HFF-Myc (cell line): Measurements from ENCODE around the gene ZBTB2.
"Not testable (repeated sequence)": the region's sequence is repeated elsewhere in the genome, so short reads cannot be mapped to it uniquely, and the experiment has no call there.

ENCODE experiments used
- DNase-seq: peaks from one replicate; pipeline ENCODE4 v3.0.0-alpha.2; 2011; ENCODE audit warnings: low read depth; ENCODE audit errors: extremely low read depth
- H3K4me3 ChIP-seq: replicated peaks from 2 replicates; pipeline ENCODE4 v1.5.1; 2011; ENCODE audit warnings: low read depth, mild to moderate bottlenecking, control low read depth, low read length
- TF ChIP-seq, protein P1 (sequence below): IDR thresholded peaks from 2 replicates; pipeline ENCODE4 v1.5.1; 2012; ENCODE audit warnings: mild to moderate bottlenecking, low read depth, low read length, control low read depth; ENCODE audit errors: missing control alignments

The ZBTB2 gene

DNA sequence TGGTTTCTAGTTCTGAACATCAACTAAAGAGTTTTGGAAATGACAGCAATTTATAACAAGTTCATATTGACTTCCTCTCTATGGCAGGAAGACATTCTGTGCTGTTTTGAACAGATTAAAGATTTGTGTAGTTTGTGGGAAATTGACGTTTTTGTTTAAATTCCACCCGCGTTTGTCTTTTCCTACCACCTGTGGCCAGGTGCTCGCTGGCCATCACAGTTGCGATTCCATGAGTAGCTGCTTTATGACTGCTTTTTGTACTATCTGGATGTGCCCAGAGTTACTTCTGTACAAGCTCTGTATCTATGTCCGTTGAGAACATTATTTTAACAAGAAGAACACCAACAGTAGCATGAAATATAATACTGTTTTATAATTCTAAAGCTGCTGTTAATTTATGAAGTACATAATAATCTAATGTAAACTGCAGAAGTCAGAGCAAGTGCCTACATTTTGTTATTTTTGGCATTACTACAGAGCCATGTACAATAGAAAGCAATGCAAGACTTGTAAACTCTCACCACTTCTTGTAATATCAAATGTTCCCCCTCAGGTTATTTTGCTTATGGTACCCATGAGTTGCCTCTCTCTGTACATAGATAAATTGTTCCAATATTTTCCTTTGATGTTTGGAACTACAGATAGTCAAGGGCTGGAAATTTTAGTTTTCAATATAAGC is 33.5 kb downstream of the ZBTB2 start:
- TF ChIP-seq, protein P1, sequence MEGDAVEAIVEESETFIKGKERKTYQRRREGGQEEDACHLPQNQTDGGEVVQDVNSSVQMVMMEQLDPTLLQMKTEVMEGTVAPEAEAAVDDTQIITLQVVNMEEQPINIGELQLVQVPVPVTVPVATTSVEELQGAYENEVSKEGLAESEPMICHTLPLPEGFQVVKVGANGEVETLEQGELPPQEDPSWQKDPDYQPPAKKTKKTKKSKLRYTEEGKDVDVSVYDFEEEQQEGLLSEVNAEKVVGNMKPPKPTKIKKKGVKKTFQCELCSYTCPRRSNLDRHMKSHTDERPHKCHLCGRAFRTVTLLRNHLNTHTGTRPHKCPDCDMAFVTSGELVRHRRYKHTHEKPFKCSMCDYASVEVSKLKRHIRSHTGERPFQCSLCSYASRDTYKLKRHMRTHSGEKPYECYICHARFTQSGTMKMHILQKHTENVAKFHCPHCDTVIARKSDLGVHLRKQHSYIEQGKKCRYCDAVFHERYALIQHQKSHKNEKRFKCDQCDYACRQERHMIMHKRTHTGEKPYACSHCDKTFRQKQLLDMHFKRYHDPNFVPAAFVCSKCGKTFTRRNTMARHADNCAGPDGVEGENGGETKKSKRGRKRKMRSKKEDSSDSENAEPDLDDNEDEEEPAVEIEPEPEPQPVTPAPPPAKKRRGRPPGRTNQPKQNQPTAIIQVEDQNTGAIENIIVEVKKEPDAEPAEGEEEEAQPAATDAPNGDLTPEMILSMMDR, result no peak
- no peak for DNase-seq
- H3K4me3 ChIP-seq, result no peak overlapping the region

DNA sequence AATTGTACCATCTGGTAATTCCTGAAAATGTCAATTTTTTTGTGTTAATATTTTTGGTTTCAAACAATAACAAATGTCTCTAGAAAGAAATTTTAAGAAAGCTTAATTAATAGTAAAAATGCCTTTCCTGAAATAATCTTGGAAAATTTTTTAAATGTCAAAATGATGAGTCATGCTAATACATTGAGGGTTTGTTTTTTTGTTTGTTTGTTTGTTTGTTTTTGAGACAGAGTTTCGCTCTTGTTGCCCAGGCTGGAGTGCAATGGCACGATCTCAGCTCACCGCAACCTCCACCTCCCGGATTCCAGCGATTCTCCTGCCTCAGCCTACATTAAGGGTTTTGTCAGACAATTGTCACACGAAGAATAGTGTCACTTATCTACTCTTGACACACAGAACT is 34.4 kb downstream of the ZBTB2 start:
- H3K4me3 ChIP-seq, DNase-seq: not testable (repeated sequence)

DNA sequence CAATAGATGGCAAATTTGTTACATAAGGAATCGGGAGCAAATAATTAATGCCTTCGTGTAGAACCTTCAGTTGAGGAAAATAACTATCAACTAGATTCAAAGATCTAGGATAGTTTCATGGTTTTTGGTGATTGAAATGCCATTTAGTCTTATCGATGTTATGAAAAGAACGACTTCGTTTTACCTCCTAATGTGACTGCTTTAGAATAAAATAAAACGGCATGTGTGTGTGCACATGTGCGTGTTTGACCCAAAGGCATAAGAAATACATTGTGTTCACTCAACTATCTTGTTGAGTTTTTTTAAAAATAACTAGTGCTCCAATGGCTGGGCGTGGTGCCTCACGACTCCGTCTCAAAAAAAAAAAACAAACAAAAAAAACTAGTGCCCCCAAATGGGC is 37.6 kb downstream of the ZBTB2 start:
- H3K4me3 ChIP-seq, result no peak overlapping the region
- TF ChIP-seq, protein P1, result no peak
- no peak for DNase-seq

DNA sequence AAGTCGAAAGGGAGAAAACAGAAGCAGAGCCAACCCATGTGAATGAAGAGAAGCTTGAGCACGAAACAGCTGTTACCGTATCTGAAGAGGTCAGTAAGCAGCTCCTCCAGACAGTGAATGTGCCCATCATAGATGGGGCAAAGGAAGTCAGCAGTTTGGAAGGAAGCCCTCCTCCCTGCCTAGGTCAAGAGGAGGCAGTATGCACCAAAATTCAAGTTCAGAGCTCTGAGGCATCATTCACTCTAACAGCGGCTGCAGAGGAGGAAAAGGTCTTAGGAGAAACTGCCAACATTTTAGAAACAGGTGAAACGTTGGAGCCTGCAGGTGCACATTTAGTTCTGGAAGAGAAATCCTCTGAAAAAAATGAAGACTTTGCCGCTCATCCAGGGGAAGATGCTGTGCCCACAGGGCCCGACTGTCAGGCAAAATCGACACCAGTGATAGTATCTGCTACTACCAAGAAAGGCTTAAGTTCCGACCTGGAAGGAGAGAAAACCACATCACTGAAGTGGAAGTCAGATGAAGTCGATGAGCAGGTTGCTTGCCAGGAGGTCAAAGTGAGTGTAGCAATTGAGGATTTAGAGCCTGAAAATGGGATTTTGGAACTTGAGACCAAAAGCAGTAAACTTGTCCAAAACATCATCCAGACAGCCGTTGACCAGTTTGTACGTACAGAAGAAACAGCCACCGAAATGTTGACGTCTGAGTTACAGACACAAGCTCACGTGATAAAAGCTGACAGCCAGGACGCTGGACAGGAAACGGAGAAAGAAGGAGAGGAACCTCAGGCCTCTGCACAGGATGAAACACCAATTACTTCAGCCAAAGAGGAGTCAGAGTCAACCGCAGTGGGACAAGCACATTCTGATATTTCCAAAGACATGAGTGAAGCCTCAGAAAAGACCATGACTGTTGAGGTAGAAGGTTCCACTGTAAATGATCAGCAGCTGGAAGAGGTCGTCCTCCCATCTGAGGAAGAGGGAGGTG is 38.7 kb downstream of the ZBTB2 start:
- no peak for DNase-seq
- TF ChIP-seq, protein P1, result no peak
- H3K4me3 ChIP-seq, result no peak overlapping the region

DNA sequence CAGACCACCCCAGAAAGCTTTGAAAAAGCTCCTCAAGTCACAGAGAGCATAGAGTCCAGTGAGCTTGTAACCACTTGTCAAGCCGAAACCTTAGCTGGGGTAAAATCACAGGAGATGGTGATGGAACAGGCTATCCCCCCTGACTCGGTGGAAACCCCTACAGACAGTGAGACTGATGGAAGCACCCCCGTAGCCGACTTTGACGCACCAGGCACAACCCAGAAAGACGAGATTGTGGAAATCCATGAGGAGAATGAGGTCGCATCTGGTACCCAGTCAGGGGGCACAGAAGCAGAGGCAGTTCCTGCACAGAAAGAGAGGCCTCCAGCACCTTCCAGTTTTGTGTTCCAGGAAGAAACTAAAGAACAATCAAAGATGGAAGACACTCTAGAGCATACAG is 39.6 kb downstream of the ZBTB2 start:
- H3K4me3 ChIP-seq, result no peak overlapping the region
- DNase-seq, result no peak
- TF ChIP-seq, protein P1, result no peak

DNA sequence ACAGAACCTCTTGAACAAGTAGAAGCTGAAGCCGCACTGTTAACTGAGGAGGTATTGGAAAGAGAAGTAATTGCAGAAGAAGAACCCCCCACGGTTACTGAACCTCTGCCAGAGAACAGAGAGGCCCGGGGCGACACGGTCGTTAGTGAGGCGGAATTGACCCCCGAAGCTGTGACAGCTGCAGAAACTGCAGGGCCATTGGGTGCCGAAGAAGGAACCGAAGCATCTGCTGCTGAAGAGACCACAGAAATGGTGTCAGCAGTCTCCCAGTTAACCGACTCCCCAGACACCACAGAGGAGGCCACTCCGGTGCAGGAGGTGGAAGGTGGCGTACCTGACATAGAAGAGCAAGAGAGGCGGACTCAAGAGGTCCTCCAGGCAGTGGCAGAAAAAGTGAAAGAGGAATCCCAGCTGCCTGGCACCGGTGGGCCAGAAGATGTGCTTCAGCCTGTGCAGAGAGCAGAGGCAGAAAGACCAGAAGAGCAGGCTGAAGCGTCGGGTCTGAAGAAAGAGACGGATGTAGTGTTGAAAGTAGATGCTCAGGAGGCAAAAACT is 40.1 kb downstream of the ZBTB2 start:
- TF ChIP-seq, protein P1, result no peak
- no peak for DNase-seq
- no peak overlapping the region for H3K4me3 ChIP-seq
